ENCODE measurements around the gene RNLS. TPM values are rescaled to one million over a fixed set of nuclear protein-coding genes. Genes with fewer than 3 reads are reported as not detected.
A peak's percentile ranks its signal among the peaks of the same experiment; 100 is the strongest.

The RNLS gene
- total RNA-seq, 1 experiment from 2014 or later: not detected

GRCh38 chr10:88404133-88404532, 179.0 kb downstream of the RNLS start:
- H3K79me2 ChIP-seq (ENCODE audit: insufficient read depth, low read length): no peaks in the 10 kb centered on the region
- no peak overlapping the region for H3K27ac ChIP-seq (ENCODE audit: low read depth, low read length)
- no peaks in the 10 kb centered on the region for H3K36me3 ChIP-seq (ENCODE audit: control insufficient read depth in 1 of 2, insufficient read depth in 2 of 2, low read length in 2 of 2)
- POLR2A ChIA-PET: no interaction called here
- intact Hi-C loops (cut with micrococcal nuclease): no loop called here
- no peak for ATAC-seq
- TF ChIP-seq ZFX (IDR thresholded peaks at IDR 0.05): no peak
- no peak for TF ChIP-seq YY1 (IDR thresholded peaks at IDR 0.05; ENCODE audit: extremely low read depth, insufficient replicate concordance, low read depth, low read length)
- TF ChIP-seq SRF (IDR thresholded peaks at IDR 0.05; ENCODE audit: low read depth): no peak
- no peak for TF ChIP-seq SP1 (IDR thresholded peaks at IDR 0.05; ENCODE audit: low read depth)
- TF ChIP-seq POLR2AphosphoS5 (IDR thresholded peaks at IDR 0.05; ENCODE audit: low read depth, low read length): no peak
- no peak for TF ChIP-seq RAD21 (IDR thresholded peaks at IDR 0.05; ENCODE audit: low read depth)
- no peak for TF ChIP-seq ELF1 (IDR thresholded peaks at IDR 0.05; ENCODE audit: borderline replicate concordance, low read depth)
- no peak for TF ChIP-seq POLR2A (IDR thresholded peaks at IDR 0.05; ENCODE audit: borderline replicate concordance, extremely low read depth, insufficient read depth, insufficient read length)
- peak overlapping the region; percentile 42 for H2AFZ ChIP-seq (ENCODE audit: low read depth, low read length, poor library complexity, severe bottlenecking)
- no peaks in the 10 kb centered on the region; the same call in 1 of the 2 replicates for H3K9me2 ChIP-seq (ENCODE audit: insufficient read depth)
- no peak overlapping the region for H3K9ac ChIP-seq (ENCODE audit: low read length)
- no peaks in the 10 kb centered on the region for H3K27me3 ChIP-seq (ENCODE audit: insufficient read depth, low read length)
- DNase-seq (ENCODE audit: low read depth, low spot score): no peak
- peaks cover 0 to 7% of the 10 kb centered on the region in 2 experiments; a peak in 2 of 4 replicates for H3K9me3 ChIP-seq (ENCODE audit: control insufficient read depth in 1 of 2, insufficient read depth in 1 of 2, low read depth in 1 of 2, low read length in 2 of 2)
- H3K4me2 ChIP-seq (ENCODE audit: low read length): no peak overlapping the region
- H3K4me3 ChIP-seq (replicated peaks in 1 of 2; ENCODE audit: low read depth in 1 of 2, low read length in 2 of 2): no peak overlapping the region
- BruUV-seq (replicated peaks): no TSS peak
- H3K4me1 ChIP-seq (ENCODE audit: control insufficient read depth in 1 of 2, insufficient read depth in 2 of 2, low read length in 2 of 2): peaks cover 0 to 10% of the 10 kb centered on the region in 2 experiments; a peak in 2 of 4 replicates
- H4K20me1 ChIP-seq (ENCODE audit: insufficient read depth): no peaks in the 10 kb centered on the region
- RAD21 ChIA-PET (ENCODE audit: low non-redundant PET in 1 of 2, low total read pairs in 2 of 2, uncharacterized antibody in 2 of 2, unreplicated experiment in 2 of 2): no interaction called here
- CTCF ChIA-PET: interaction anchor here (3.7 kb wide), 1 partner anchor 14 kb away, joined by 20 read pairs; no protein-coding TSS in a partner anchor

- no peak overlapping the region for H3K9ac ChIP-seq (ENCODE audit: low read length)
- intact Hi-C loops (cut with micrococcal nuclease): loop anchor here (1.0 kb wide), 1 partner anchor 151 kb away; no protein-coding TSS in a partner anchor
- H3K27ac ChIP-seq (ENCODE audit: low read depth, low read length): no peak overlapping the region
- ChIA-PET RAD21 (ENCODE audit: low non-redundant PET in 1 of 2, low total read pairs in 2 of 2, uncharacterized antibody in 2 of 2, unreplicated experiment in 2 of 2) (interaction anchor here (0.8 to 1.0 kb wide), 2 partner anchors 12 to 151 kb away, joined by 3 read pairs; no protein-coding TSS in a partner anchor), POLR2A (no interaction called here), CTCF (interaction anchor here (1.0 to 3.7 kb wide), 4 partner anchors 10 to 288 kb away, joined by 3 to 20 read pairs (median 7); no protein-coding TSS in a partner anchor)
- no peak overlapping the region for H3K4me3 ChIP-seq (replicated peaks in 1 of 2; ENCODE audit: low read depth in 1 of 2, low read length in 2 of 2)
- ATAC-seq (peak; percentile 92), DNase-seq (ENCODE audit: low read depth, low spot score) (no peak)
- peaks cover 5 to 7% of the 10 kb centered on the region in 2 experiments; a peak in 3 of 4 replicates for H3K9me3 ChIP-seq (ENCODE audit: control insufficient read depth in 1 of 2, insufficient read depth in 1 of 2, low read depth in 1 of 2, low read length in 2 of 2)
- H4K20me1 ChIP-seq (ENCODE audit: insufficient read depth): no peaks in the 10 kb centered on the region
- H3K4me2 ChIP-seq (ENCODE audit: low read length): 0 out of 2 replicates have a peak overlapping the region, but pooled peaks have one; percentile 18
- H3K79me2 ChIP-seq (ENCODE audit: insufficient read depth, low read length): no peaks in the 10 kb centered on the region
- BruUV-seq (replicated peaks): no TSS peak
- H3K4me1 ChIP-seq (ENCODE audit: control insufficient read depth in 1 of 2, insufficient read depth in 2 of 2, low read length in 2 of 2): peaks cover 0 to 10% of the 10 kb centered on the region in 2 experiments; a peak in 2 of 4 replicates
- no peaks in the 10 kb centered on the region for H3K36me3 ChIP-seq (ENCODE audit: control insufficient read depth in 1 of 2, insufficient read depth in 2 of 2, low read length in 2 of 2)
- no peaks in the 10 kb centered on the region for H3K27me3 ChIP-seq (ENCODE audit: insufficient read depth, low read length)
- H2AFZ ChIP-seq (ENCODE audit: low read depth, low read length, poor library complexity, severe bottlenecking): peak overlapping the region; percentile 95
- H3K9me2 ChIP-seq (ENCODE audit: insufficient read depth): no peaks in the 10 kb centered on the region
- no peak for TF ChIP-seq SP1 (IDR thresholded peaks at IDR 0.05; ENCODE audit: low read depth)
- TF ChIP-seq ZNF274 (IDR thresholded peaks at IDR 0.05; ENCODE audit: low read depth, low read length): no peak
- TF ChIP-seq EZH2phosphoT487 (IDR thresholded peaks at IDR 0.05; ENCODE audit: borderline replicate concordance): no peak
- TF ChIP-seq ZFX (IDR thresholded peaks at IDR 0.05): no peak
- no peak for TF ChIP-seq CBX3 (IDR thresholded peaks at IDR 0.05; ENCODE audit: low read depth)
- peak in 2 of 3 experiments; percentile 36 to 49; a peak in 3 of 6 replicates for TF ChIP-seq CTCF (IDR thresholded peaks at IDR 0.05 in 2 of 3, conservative IDR thresholded peaks at IDR 0.05 in 1 of 3; ENCODE audit: borderline replicate concordance in 1 of 3, insufficient read depth in 1 of 3, low read depth in 2 of 3, low read length in 2 of 3)
- peak; percentile 58 for TF ChIP-seq RAD21 (IDR thresholded peaks at IDR 0.05; ENCODE audit: low read depth)
These were observed 181.3 kb downstream of the RNLS start for GRCh38 chr10:88401671-88402347.

All from HCT116 (cell line).